Measurements from ENCODE around the gene DGKB. TPM values are rescaled to one million over a fixed set of nuclear protein-coding genes. Genes with fewer than 3 reads are reported as not detected.

Gene DGKB
- total RNA-seq, 2 experiments from 2014 or later = not detected

GRCh38 chr7:14894826-14895225, 7.7 kb downstream of the DGKB start:
- Mint-ChIP-seq H3K27ac (no peak overlapping the region), H3K27me3 (no peaks in the 10 kb centered on the region), H3K36me3 (no peaks in the 10 kb centered on the region), H3K4me1 (ENCODE audit: low read depth) (no peaks in the 10 kb centered on the region), H3K9me3 (no peaks in the 10 kb centered on the region), H3K4me3 (no peak overlapping the region)
- CTCF ChIA-PET = no interaction called here
- POLR2A ChIA-PET = no interaction called here
- intact Hi-C loops (cut with micrococcal nuclease) = no loop called here
- DNase-seq = no peak

DNA sequence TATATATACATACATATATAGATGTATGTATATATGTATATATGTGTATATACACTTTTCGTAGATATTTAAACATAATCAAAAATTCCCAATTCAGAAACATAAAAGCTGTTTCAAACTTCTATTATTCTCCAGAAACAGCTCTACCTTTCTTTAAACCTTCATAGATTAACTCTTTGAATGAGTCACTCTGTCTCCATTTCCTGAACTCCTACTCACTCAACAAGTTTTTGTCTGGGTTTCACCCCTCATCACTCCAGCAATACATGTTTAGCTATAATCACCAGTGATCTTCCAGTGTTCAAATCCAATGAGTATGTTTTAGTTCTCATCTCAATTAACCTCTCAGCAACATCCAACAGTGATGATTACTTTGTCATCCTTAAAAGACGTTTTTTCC, 9.6 kb downstream of the DGKB start:
- intact Hi-C loops (cut with micrococcal nuclease) = no loop called here
- DNase-seq = no peak
- Mint-ChIP-seq H3K4me1 (ENCODE audit: low read depth) (no peaks in the 10 kb centered on the region), H3K27ac (no peak overlapping the region), H3K4me3 (no peak overlapping the region), H3K9me3 (no peaks in the 10 kb centered on the region), H3K27me3 (no peaks in the 10 kb centered on the region), H3K36me3 (no peaks in the 10 kb centered on the region)
- POLR2A ChIA-PET = no interaction called here
- CTCF ChIA-PET = no interaction called here

- POLR2A ChIA-PET = no interaction called here
- intact Hi-C loops (cut with micrococcal nuclease) = no loop called here
- DNase-seq = no peak
- Mint-ChIP-seq H3K9me3 (no peaks in the 10 kb centered on the region), H3K4me3 (no peak overlapping the region), H3K27ac (no peak overlapping the region), H3K36me3 (no peaks in the 10 kb centered on the region), H3K4me1 (ENCODE audit: low read depth) (no peaks in the 10 kb centered on the region), H3K27me3 (no peaks in the 10 kb centered on the region)
- CTCF ChIA-PET = no interaction called here
Observed at GRCh38 chr7:14891289-14891688, 11.3 kb downstream of the DGKB start.

DNA sequence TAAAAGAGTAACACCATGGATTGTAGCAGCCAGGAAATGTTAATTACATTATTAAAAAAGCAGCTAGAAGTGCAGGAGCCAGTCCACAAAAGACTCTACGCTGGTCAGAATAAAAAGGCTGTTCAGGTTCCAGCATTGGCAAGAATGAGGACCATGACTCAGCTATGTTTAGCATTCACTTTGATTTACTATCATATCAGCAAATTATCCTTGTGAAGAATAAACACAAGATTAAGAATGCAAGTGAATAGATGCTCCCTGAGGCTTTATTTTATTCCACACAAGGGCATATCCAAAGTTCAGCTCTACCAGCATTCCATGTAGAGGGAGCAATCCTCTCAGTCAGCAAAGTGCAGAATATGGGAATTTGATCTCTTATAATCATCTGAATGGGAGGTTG, 13.6 kb downstream of the DGKB start:
- POLR2A ChIA-PET = no interaction called here
- DNase-seq = no peak
- no peaks in the 10 kb centered on the region for H3K9me3 Mint-ChIP-seq
- H3K27ac Mint-ChIP-seq = no peak overlapping the region
- no peak overlapping the region for H3K4me3 Mint-ChIP-seq
- CTCF ChIA-PET = no interaction called here
- no peaks in the 10 kb centered on the region for H3K36me3 Mint-ChIP-seq
- no peaks in the 10 kb centered on the region for H3K27me3 Mint-ChIP-seq
- no peaks in the 10 kb centered on the region for H3K4me1 Mint-ChIP-seq (ENCODE audit: low read depth)
- intact Hi-C loops (cut with micrococcal nuclease) = no loop called here

DNA sequence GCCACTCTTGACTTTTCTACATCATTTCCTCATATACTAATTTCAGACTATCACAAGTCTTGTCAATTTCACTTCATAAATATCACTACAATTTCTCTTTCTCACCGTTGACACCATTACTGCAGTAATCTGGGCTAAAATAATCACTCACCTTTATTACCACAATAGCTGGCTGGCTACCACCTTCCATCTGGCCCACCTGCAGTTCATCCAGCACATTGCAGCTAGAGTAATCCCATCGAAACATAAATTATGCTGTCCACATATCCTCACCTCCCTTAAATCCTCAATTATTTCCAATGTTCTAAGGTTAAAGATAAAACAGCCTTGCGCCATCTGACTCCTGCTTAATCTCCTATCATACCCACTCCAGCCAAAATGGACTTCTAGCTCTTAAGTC, 16.0 kb downstream of the DGKB start:
- ChIA-PET POLR2A (no interaction called here), CTCF (no interaction called here)
- Mint-ChIP-seq H3K4me1 (ENCODE audit: low read depth) (no peaks in the 10 kb centered on the region), H3K27me3 (no peaks in the 10 kb centered on the region), H3K9me3 (no peaks in the 10 kb centered on the region), H3K4me3 (no peak overlapping the region), H3K27ac (no peak overlapping the region), H3K36me3 (no peaks in the 10 kb centered on the region)
- intact Hi-C loops (cut with micrococcal nuclease) = no loop called here
- no peak for DNase-seq

DNA sequence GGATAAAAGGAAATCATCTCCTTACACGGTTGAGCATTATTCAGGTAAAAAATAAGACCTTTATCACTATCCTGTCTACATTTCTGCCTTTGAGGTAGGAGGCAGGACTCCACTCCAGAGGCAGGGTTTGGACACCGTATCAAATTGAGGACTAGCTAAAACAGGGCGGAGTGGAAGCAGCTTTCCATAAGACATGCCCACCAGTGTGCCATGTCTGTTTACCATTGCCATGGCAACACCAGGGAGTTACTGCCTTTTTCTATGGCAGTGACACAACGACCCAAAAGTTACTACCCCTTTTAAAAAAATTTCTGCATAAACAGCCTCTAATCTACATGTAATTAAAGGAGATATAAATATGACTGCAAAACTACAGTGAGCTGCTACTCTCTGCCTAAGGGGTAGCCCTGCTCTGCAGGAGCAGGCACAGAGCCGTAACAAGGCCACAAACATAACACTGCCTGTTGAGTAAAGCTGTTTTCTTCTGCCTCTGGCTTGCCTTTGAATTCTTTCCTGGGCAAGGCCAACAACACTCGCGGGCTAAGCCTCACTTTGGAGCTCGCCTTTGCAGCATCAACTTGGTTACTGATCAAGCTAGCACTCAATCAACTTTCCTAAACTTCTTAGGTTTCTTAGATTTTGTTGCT, 26.5 kb downstream of the DGKB start:
- intact Hi-C loops (cut with micrococcal nuclease) = no loop called here
- ChIA-PET POLR2A (no interaction called here), CTCF (no interaction called here)

DNA sequence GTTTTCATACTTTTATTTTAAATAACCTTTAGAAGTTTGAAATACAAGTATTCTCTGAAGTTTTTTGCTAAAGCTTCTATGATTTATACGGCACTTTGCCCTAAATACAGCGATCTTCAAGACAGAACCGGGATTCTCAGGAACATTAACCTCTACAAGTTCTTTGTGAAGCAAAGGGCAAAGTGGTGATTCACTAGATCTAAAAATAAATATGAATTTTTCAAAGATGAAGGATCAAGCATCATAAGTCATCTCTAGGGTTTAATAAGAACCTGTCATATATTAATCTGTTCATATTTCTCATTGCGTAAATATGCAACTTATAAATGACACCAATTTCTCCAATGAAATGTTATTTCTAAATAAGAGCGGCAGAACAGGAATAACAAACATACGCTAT, 30.7 kb downstream of the DGKB start:
- Mint-ChIP-seq H3K36me3 (no peaks in the 10 kb centered on the region), H3K27me3 (no peaks in the 10 kb centered on the region), H3K4me3 (no peak overlapping the region), H3K4me1 (ENCODE audit: low read depth) (no peaks in the 10 kb centered on the region), H3K27ac (no peak overlapping the region), H3K9me3 (peaks cover under 1% of the 10 kb centered on the region)
- no peak for DNase-seq
- intact Hi-C loops (cut with micrococcal nuclease) = no loop called here
- CTCF ChIA-PET = no interaction called here
- POLR2A ChIA-PET = no interaction called here

More for the DNA sequence above, 26.5 kb downstream of the DGKB start:
- no peaks in the 10 kb centered on the region for H3K4me1 Mint-ChIP-seq (ENCODE audit: low read depth)
- H3K36me3 Mint-ChIP-seq = no peaks in the 10 kb centered on the region
- H3K9me3 Mint-ChIP-seq = no peaks in the 10 kb centered on the region
- H3K4me3 Mint-ChIP-seq = no peak overlapping the region
- DNase-seq = no peak
- H3K27me3 Mint-ChIP-seq = no peaks in the 10 kb centered on the region
- no peak overlapping the region for H3K27ac Mint-ChIP-seq

- CTCF ChIA-PET = no interaction called here
- Mint-ChIP-seq H3K27ac (no peak overlapping the region), H3K36me3 (no peaks in the 10 kb centered on the region), H3K9me3 (peaks cover 4% of the 10 kb centered on the region), H3K4me1 (ENCODE audit: low read depth) (no peaks in the 10 kb centered on the region), H3K4me3 (no peak overlapping the region), H3K27me3 (no peaks in the 10 kb centered on the region)
- POLR2A ChIA-PET = no interaction called here
- intact Hi-C loops (cut with micrococcal nuclease) = no loop called here
- DNase-seq = no peak
Observed at GRCh38 chr7:14870394-14870793, 32.2 kb downstream of the DGKB start.

DNA sequence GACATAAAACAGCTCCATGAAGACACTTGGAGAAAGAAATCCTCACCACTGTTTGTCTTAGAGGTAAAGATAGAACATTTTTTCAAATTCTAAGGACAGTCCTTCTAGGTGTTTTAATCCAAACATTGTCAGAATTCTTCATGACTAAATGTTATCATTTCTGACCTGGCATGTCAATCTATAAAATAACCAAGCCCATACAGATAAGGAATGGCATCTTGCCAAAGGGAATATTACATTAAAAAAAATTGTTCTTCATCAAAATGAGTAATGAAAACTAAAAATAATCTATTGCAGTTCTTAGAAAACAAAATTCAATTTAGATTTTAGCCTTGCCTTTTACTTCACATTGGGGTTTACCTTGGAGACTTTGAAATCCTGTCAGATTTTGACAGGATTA, 33.6 kb downstream of the DGKB start:
- Mint-ChIP-seq H3K27ac (no peak overlapping the region), H3K9me3 (peaks cover 4% of the 10 kb centered on the region), H3K4me1 (ENCODE audit: low read depth) (no peaks in the 10 kb centered on the region), H3K4me3 (no peak overlapping the region), H3K36me3 (no peaks in the 10 kb centered on the region), H3K27me3 (no peaks in the 10 kb centered on the region)
- ChIA-PET CTCF (no interaction called here), POLR2A (no interaction called here)
- intact Hi-C loops (cut with micrococcal nuclease) = no loop called here
- no peak for DNase-seq

DNA sequence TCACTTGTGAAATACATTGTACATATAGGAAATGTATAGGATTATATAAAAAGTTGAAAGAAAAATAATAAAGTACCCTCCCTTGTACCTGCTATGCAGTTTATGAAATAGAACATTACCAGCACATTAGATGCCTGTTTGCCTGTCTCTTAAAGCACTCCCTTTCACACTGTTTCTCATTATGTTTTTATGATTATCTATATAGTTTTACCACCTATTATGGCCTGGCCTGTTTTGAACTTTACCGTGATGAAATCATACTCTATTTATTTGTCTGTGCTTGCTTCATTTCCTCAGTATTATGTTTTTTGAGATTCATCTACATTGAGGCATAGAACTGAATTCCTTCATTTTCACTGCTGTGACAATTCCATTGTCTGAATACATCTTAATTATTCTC, 41.1 kb downstream of the DGKB start:
- H3K27me3 Mint-ChIP-seq = no peaks in the 10 kb centered on the region
- DNase-seq = no peak
- H3K36me3 Mint-ChIP-seq = no peaks in the 10 kb centered on the region
- CTCF ChIA-PET = no interaction called here
- POLR2A ChIA-PET = no interaction called here
- H3K9me3 Mint-ChIP-seq = no peaks in the 10 kb centered on the region
- H3K27ac Mint-ChIP-seq = no peak overlapping the region
- no peaks in the 10 kb centered on the region for H3K4me1 Mint-ChIP-seq (ENCODE audit: low read depth)
- H3K4me3 Mint-ChIP-seq = no peak overlapping the region
- intact Hi-C loops (cut with micrococcal nuclease) = no loop called here

DNA sequence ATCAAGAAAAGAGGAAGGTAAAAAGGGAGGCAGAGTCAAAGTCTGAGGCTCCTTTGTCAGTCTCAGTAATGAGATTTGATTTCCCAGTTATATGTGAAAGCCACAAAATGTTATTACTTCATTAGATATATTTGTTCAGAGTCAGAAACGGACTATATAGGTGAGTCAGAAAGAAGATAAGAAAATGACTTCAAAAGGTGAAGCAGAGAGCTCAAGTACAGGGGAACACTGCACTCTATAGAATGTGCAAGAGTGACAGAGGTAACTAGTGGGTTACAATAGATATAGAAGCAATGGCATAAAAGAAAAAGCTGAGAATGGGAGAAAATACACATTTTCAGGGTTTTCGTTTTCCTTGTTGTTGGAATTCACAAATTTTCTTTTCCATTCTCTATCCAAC, 43.3 kb downstream of the DGKB start:
- no peak overlapping the region for H3K27ac Mint-ChIP-seq
- H3K4me3 Mint-ChIP-seq = no peak overlapping the region
- H3K36me3 Mint-ChIP-seq = no peaks in the 10 kb centered on the region
- no peak for DNase-seq
- intact Hi-C loops (cut with micrococcal nuclease) = no loop called here
- H3K4me1 Mint-ChIP-seq (ENCODE audit: low read depth) = no peaks in the 10 kb centered on the region
- POLR2A ChIA-PET = no interaction called here
- H3K9me3 Mint-ChIP-seq = no peaks in the 10 kb centered on the region
- H3K27me3 Mint-ChIP-seq = no peaks in the 10 kb centered on the region
- CTCF ChIA-PET = no interaction called here

DNA sequence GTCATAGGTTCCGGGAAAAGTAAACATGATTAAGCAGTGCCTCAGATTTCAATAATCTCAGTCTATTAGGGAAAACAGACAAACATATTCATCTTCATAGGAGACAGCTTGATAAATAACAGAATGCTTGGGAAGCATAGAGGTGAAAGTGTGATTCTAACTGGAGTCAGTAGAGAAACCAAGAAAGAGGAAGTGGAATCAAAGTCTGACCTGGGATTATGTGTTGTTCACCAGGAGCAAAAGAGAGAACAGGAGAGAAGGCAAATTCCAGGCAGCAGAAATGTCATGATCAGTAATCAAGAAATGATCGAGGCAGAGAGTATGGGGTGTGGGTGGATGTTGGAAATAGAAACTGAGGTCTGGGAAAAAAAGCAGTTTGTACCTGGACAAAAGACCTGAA, 43.7 kb downstream of the DGKB start:
- DNase-seq = no peak
- no peak overlapping the region for H3K27ac Mint-ChIP-seq
- H3K27me3 Mint-ChIP-seq = no peaks in the 10 kb centered on the region
- H3K36me3 Mint-ChIP-seq = no peaks in the 10 kb centered on the region
- no peaks in the 10 kb centered on the region for H3K9me3 Mint-ChIP-seq
- no peak overlapping the region for H3K4me3 Mint-ChIP-seq
- intact Hi-C loops (cut with micrococcal nuclease) = no loop called here
- ChIA-PET CTCF (no interaction called here), POLR2A (no interaction called here)
- H3K4me1 Mint-ChIP-seq (ENCODE audit: low read depth) = no peaks in the 10 kb centered on the region

- no peaks in the 10 kb centered on the region for H3K4me1 Mint-ChIP-seq (ENCODE audit: low read depth)
- intact Hi-C loops (cut with micrococcal nuclease) = no loop called here
- CTCF ChIA-PET = no interaction called here
- H3K4me3 Mint-ChIP-seq = no peak overlapping the region
- no peaks in the 10 kb centered on the region for H3K9me3 Mint-ChIP-seq
- no peak overlapping the region for H3K27ac Mint-ChIP-seq
- no peaks in the 10 kb centered on the region for H3K27me3 Mint-ChIP-seq
- no peaks in the 10 kb centered on the region for H3K36me3 Mint-ChIP-seq
- POLR2A ChIA-PET = no interaction called here
- DNase-seq = no peak
Observed at GRCh38 chr7:14858410-14858809, 44.1 kb downstream of the DGKB start.
